ENCODE results near the gene C11orf58.

GRCh38 chr11:16777613-16777975 lies 39.1 kb downstream of the C11orf58 start:
- no peak for TF ChIP-seq CTCF (IDR thresholded peaks at IDR 0.05 in 4 of 5, conservative IDR thresholded peaks at IDR 0.05 in 1 of 5)
- no peak for TF ChIP-seq POLR2A (IDR thresholded peaks at IDR 0.05)
